Naive thymus-derived CD4-positive, alpha-beta T cell (primary cell): ENCODE data around the gene ZBTB47. TPM values are rescaled to one million over a fixed set of nuclear protein-coding genes. Genes with fewer than 3 reads are reported as not detected.

Source experiments
- ATAC-seq: fragments of 150-1000 bp; cut with Tn5 transposase; 2 replicates; pipeline ENCODE4 v1.10.0; 2021; ENCODE audit warnings: mild to moderate bottlenecking, moderate library complexity
- CTCF ChIA-PET: fragments of 350-600 bp; sonication (Branson Sonifier 250); formaldehyde crosslinking; loops from one replicate; lab custom pipeline; 2021; ENCODE audit warnings: antibody characterized with exemption; lab: Charles Lee
- POLR2A ChIA-PET: fragments of 350-600 bp; sonication (Branson Sonifier 250); formaldehyde crosslinking; loops from one replicate; lab custom pipeline; 2021; ENCODE audit warnings: antibody characterized with exemption, inconsistent platforms; lab: Charles Lee
- DNase-seq, 9 donors: peaks; one replicate each; pipeline versions ENCODE4 v3.0.0 to v3.0.0-alpha.2; 2020 to 2022; ENCODE audit warnings: mixed read lengths in 1 of 9
- H3K27ac ChIP-seq: one replicate; pipeline ENCODE4 v1.7.0; 2013; ENCODE audit warnings: mild to moderate bottlenecking, low read depth, low read length, moderate library complexity
- H3K27me3 ChIP-seq, 2 donors: one replicate each; pipeline ENCODE4 v1.7.0; 2013; ENCODE audit warnings: low read length in 2 of 2, mild to moderate bottlenecking in 2 of 2, moderate library complexity in 2 of 2; ENCODE audit not compliant: control insufficient read depth in 2 of 2, insufficient read depth in 2 of 2
- H3K36me3 ChIP-seq, 3 experiments: 1 replicate in 2 of 3; 2 replicates in 1 of 3; pipeline ENCODE4 v1.7.0; 2013; ENCODE audit warnings: low read length in 3 of 3, mild to moderate bottlenecking in 3 of 3, moderate library complexity in 1 of 3; ENCODE audit not compliant: insufficient read depth in 3 of 3, control insufficient read depth in 2 of 3
- H3K4me1 ChIP-seq, 2 donors: one replicate each; pipeline ENCODE4 v1.7.0; 2013; ENCODE audit warnings: low read length in 2 of 2, mild to moderate bottlenecking in 2 of 2, moderate library complexity in 1 of 2; ENCODE audit not compliant: control insufficient read depth in 2 of 2, insufficient read depth in 2 of 2
- H3K4me3 ChIP-seq: 2 replicates; pipeline ENCODE4 v1.7.0; 2013; ENCODE audit warnings: mild to moderate bottlenecking, low read length
- H3K9me3 ChIP-seq, 3 experiments: 1 replicate in 2 of 3; 2 replicates in 1 of 3; pipeline ENCODE4 v1.7.0; 2013; ENCODE audit warnings: low read length in 3 of 3; ENCODE audit not compliant: control insufficient read depth in 2 of 3
- H3K27ac Mint-ChIP-seq, 9 donors: one replicate each; pipeline ENCODE4 v1.8.0; 2020 to 2022; ENCODE audit warnings: mixed read lengths in 9 of 9, mild to moderate bottlenecking in 8 of 9, moderate library complexity in 5 of 9, inconsistent platforms in 2 of 9
- H3K27me3 Mint-ChIP-seq, 5 donors: one replicate each; pipeline ENCODE4 v1.8.0; 2021 to 2022; ENCODE audit warnings: mixed read lengths in 5 of 5, mild to moderate bottlenecking in 1 of 5
- H3K36me3 Mint-ChIP-seq, 5 donors: one replicate each; pipeline ENCODE4 v1.8.0; 2020 to 2022; ENCODE audit warnings: mixed read lengths in 5 of 5, mild to moderate bottlenecking in 3 of 5, inconsistent platforms in 1 of 5
- H3K4me1 Mint-ChIP-seq, 7 donors: one replicate each; pipeline ENCODE4 v1.8.0; 2020 to 2022; ENCODE audit warnings: mixed read lengths in 7 of 7, mild to moderate bottlenecking in 3 of 7, inconsistent platforms in 1 of 7
- H3K4me3 Mint-ChIP-seq, 10 donors: one replicate each; pipeline ENCODE4 v1.8.0; 2020 to 2022; ENCODE audit warnings: mild to moderate bottlenecking in 10 of 10, mixed read lengths in 10 of 10, moderate library complexity in 6 of 10, inconsistent platforms in 2 of 10
- H3K9me3 Mint-ChIP-seq, 11 donors: one replicate each; pipeline ENCODE4 v1.8.0; 2020 to 2022; ENCODE audit warnings: mixed read lengths in 11 of 11, mild to moderate bottlenecking in 4 of 11, inconsistent platforms in 1 of 11, moderate library complexity in 1 of 11
- intact Hi-C, 2 donors: fragments of 100-400 bp; cut with micrococcal nuclease; formaldehyde crosslinking; loops; one replicate each; pipeline ENCODE4 v1.15.1; 2023
- polyA plus RNA-seq, 2 donors: library from polyadenylated mRNA; unstranded; fragments of 300-500 nt; fragmentation: Illumina TruSeq; gene quantifications; one replicate each; pipeline ENCODE4 v1.2.3, GENCODE V29; 2021
- total RNA-seq, 6 experiments: library from RNA in 5 of 6; stranded (reverse) in 5 of 6; gene quantifications; 1 replicate in 5 of 6; 2 replicates in 1 of 6; pipeline ENCODE4 v1.2.3 and lab custom pipeline; 2021 to 2026

The ZBTB47 gene
- total and polyA plus RNA-seq, 7 experiments from 2014 or later: 0.38 to 3.8 (median 1.6) TPM; not detected in 2

- CTCF ChIA-PET: interaction anchor here (0.6 kb wide), 1 partner anchor 22 kb away, joined by 3 read pairs; no protein-coding TSS in a partner anchor
- Histone ChIP-seq H3K27ac (no peak overlapping the region), H3K4me3 (no peak overlapping the region), H3K4me1 (peaks cover 5 to 12% of the 10 kb centered on the region in 2 donors), H3K36me3 (peaks cover 0 to 10% (median 0%) of the 10 kb centered on the region in 3 experiments), H3K27me3 (no peaks in the 10 kb centered on the region), H3K9me3 (no peaks in the 10 kb centered on the region)
- Mint-ChIP-seq H3K27ac (peak overlapping the region in 3 of 9 donors; percentile 32 to 57 (median 48)), H3K27me3 (peaks cover 0 to 4% (median 0%) of the 10 kb centered on the region in 5 donors), H3K4me1 (peaks cover 9 to 22% (median 12%) of the 10 kb centered on the region in 7 donors), H3K36me3 (peaks cover 0 to 7% (median 0%) of the 10 kb centered on the region in 5 donors), H3K4me3 (peak overlapping the region in 9 of 10 donors; percentile 66 to 91 (median 82)), H3K9me3 (no peaks in the 10 kb centered on the region)
- POLR2A ChIA-PET: interaction anchor here (1.1 kb wide), 1 partner anchor 59 kb away, joined by 3 read pairs; no protein-coding TSS in a partner anchor
- intact Hi-C loops: loop anchor here in 1 of 2 donors (1.0 to 5.0 kb wide), 2 partner anchors 14 to 150 kb away; partner anchors contain the start of gene VIPR1
- ATAC-seq (peak; percentile 76), DNase-seq (no peak)
These were observed 740 bp upstream of the ZBTB47 start for GRCh38 chr3:42652611-42653302.

- H3K4me3 ChIP-seq: no peak overlapping the region
- peaks cover 0 to 7% (median 0%) of the 10 kb centered on the region in 5 donors for H3K36me3 Mint-ChIP-seq
- intact Hi-C loops: loop anchor here in 1 of 2 donors (5.0 kb wide), 1 partner anchor 151 kb away; the partner anchor contains the start of gene VIPR1
- H3K27me3 Mint-ChIP-seq: peaks cover 0 to 4% (median 0%) of the 10 kb centered on the region in 5 donors
- H3K4me3 Mint-ChIP-seq: peak overlapping the region; percentile 64 to 91 (median 79)
- CTCF ChIA-PET: no interaction called here
- no peaks in the 10 kb centered on the region for H3K9me3 ChIP-seq
- H3K9me3 Mint-ChIP-seq: no peaks in the 10 kb centered on the region
- H3K4me1 Mint-ChIP-seq: peaks cover 9 to 19% (median 12%) of the 10 kb centered on the region in 7 donors
- ATAC-seq (no peak), DNase-seq (no peak)
- peak overlapping the region in 3 of 9 donors; percentile 32 to 57 (median 48) for H3K27ac Mint-ChIP-seq
- no peak overlapping the region for H3K27ac ChIP-seq
- POLR2A ChIA-PET: no interaction called here
- H3K27me3 ChIP-seq: no peaks in the 10 kb centered on the region
- H3K4me1 ChIP-seq: peaks cover 5 to 12% of the 10 kb centered on the region in 2 donors
- peaks cover 0 to 5% (median 0%) of the 10 kb centered on the region in 3 experiments for H3K36me3 ChIP-seq
These were observed 266 bp upstream of the ZBTB47 start for GRCh38 chr3:42653303-42653559.

GRCh38 chr3:42654331-42655201, 1.1 kb downstream of the ZBTB47 start:
- no peaks in the 10 kb centered on the region for H3K9me3 Mint-ChIP-seq
- ATAC-seq: peak; percentile 50
- Histone ChIP-seq H3K9me3 (no peaks in the 10 kb centered on the region), H3K36me3 (peaks cover 0 to 5% (median 0%) of the 10 kb centered on the region in 3 experiments), H3K4me3 (peak overlapping the region; percentile 47), H3K27ac (peak overlapping the region; percentile 31), H3K27me3 (no peaks in the 10 kb centered on the region), H3K4me1 (peaks cover 5 to 12% of the 10 kb centered on the region in 2 donors)
- peak overlapping the region in 1 of 9 donors; percentile 42 for H3K27ac Mint-ChIP-seq
- CTCF ChIA-PET: no interaction called here
- no peaks in the 10 kb centered on the region for H3K36me3 Mint-ChIP-seq
- peak overlapping the region in 9 of 10 donors; percentile 25 to 91 (median 62) for H3K4me3 Mint-ChIP-seq
- peaks cover 0 to 4% (median 0%) of the 10 kb centered on the region in 5 donors for H3K27me3 Mint-ChIP-seq
- DNase-seq: no peak
- H3K4me1 Mint-ChIP-seq: peaks cover 9 to 21% (median 12%) of the 10 kb centered on the region in 7 donors
- intact Hi-C loops: loop anchor here (2.0 to 5.0 kb wide), 3 partner anchors 16 to 152 kb away; partner anchors contain the start of gene VIPR1 (in 1 of the 2)
- POLR2A ChIA-PET: interaction anchor here (1.4 kb wide), 1 partner anchor 54 kb away, joined by 6 read pairs; the partner anchor contains the start of gene NKTR

- peak overlapping the region in 1 of 9 donors; percentile 42 for H3K27ac Mint-ChIP-seq
- POLR2A ChIA-PET: no interaction called here
- no peaks in the 10 kb centered on the region for H3K27me3 ChIP-seq
- H3K4me3 Mint-ChIP-seq: peak overlapping the region in 8 of 10 donors; percentile 25 to 76 (median 30)
- CTCF ChIA-PET: no interaction called here
- no peak for DNase-seq
- H3K4me3 ChIP-seq: no peak overlapping the region
- no peaks in the 10 kb centered on the region for H3K36me3 ChIP-seq
- peaks cover 5 to 12% of the 10 kb centered on the region in 2 donors for H3K4me1 ChIP-seq
- H3K36me3 Mint-ChIP-seq: no peaks in the 10 kb centered on the region
- no peaks in the 10 kb centered on the region for H3K9me3 ChIP-seq
- H3K4me1 Mint-ChIP-seq: peaks cover 9 to 22% (median 12%) of the 10 kb centered on the region in 7 donors
- no peak overlapping the region for H3K27ac ChIP-seq
- intact Hi-C loops: loop anchor here (2.0 to 5.0 kb wide), 2 partner anchors 17 to 87 kb away; no protein-coding TSS in a partner anchor
- peaks cover 0 to 4% (median 0%) of the 10 kb centered on the region in 5 donors for H3K27me3 Mint-ChIP-seq
- ATAC-seq: no peak
- H3K9me3 Mint-ChIP-seq: no peaks in the 10 kb centered on the region
These were observed 1.9 kb downstream of the ZBTB47 start for GRCh38 chr3:42655331-42655888.

- DNase-seq (no peak), ATAC-seq (no peak)
- Histone ChIP-seq H3K27me3 (no peaks in the 10 kb centered on the region), H3K4me1 (peaks cover 5 to 12% of the 10 kb centered on the region in 2 donors), H3K36me3 (no peaks in the 10 kb centered on the region), H3K9me3 (no peaks in the 10 kb centered on the region), H3K27ac (no peak overlapping the region), H3K4me3 (no peak overlapping the region)
- peaks cover 0 to 4% (median 0%) of the 10 kb centered on the region in 5 donors for H3K27me3 Mint-ChIP-seq
- peaks cover 9 to 22% (median 12%) of the 10 kb centered on the region in 7 donors for H3K4me1 Mint-ChIP-seq
- CTCF ChIA-PET: no interaction called here
- H3K27ac Mint-ChIP-seq: peak overlapping the region in 2 of 9 donors; percentile 28 to 68
- H3K36me3 Mint-ChIP-seq: no peaks in the 10 kb centered on the region
- H3K4me3 Mint-ChIP-seq: peak overlapping the region in 3 of 10 donors; percentile 43 to 58 (median 48)
- intact Hi-C loops: loop anchor here (2.0 to 5.0 kb wide), 2 partner anchors 17 to 86 kb away; no protein-coding TSS in a partner anchor
- POLR2A ChIA-PET: no interaction called here
- no peaks in the 10 kb centered on the region for H3K9me3 Mint-ChIP-seq
These were observed 2.6 kb downstream of the ZBTB47 start for GRCh38 chr3:42655980-42656679.
